ENCODE results near the gene NFX1.
"Not testable (repeated sequence)": the region's sequence is repeated elsewhere in the genome, so short reads cannot be mapped to it uniquely, and the experiment has no call there.

NFX1 gene

GRCh38 chr9:33388110-33388994, 98.0 kb downstream of the NFX1 start:
- no peak overlapping the region for H3K4me3 ChIP-seq (ENCODE audit: low read depth, low read length)
- no peak for DNase-seq (ENCODE audit: low read depth)

GRCh38 chr9:33391111-33391771, 100.9 kb downstream of the NFX1 start:
- not testable (repeated sequence) for DNase-seq (ENCODE audit: low read depth); H3K4me3 ChIP-seq (ENCODE audit: low read depth, low read length)

More at GRCh38 chr9:33388110-33388994, 98.0 kb downstream of the NFX1 start:
- no peak for TF ChIP-seq CTCF (IDR thresholded peaks at IDR 0.05; ENCODE audit: low read depth, low read length, missing control alignments)

DNA sequence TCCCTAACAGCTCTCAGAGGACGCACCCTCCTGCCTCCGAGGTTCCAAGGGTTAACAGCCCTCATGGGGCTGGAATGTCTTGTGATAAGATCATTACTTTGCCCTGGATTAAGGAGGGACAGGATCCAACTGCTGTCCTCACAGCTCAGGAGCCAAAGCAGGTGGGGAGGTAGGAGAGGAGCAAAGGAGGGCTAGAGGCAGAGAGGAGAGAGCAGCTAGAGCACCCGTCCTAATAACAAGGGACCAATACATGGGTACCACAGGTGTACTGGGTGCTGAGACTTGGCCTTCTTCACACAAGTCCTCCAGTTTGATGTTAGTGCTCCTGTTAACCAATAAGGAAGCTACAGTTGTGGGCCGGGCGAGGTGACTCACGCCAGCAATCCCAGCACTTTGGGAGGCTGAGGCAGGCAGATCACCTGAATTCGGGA, 102.3 kb downstream of the NFX1 start:
- not testable (repeated sequence) for H3K4me3 ChIP-seq (ENCODE audit: low read depth, low read length); DNase-seq (ENCODE audit: low read depth)

- no peak for TF ChIP-seq CTCF (IDR thresholded peaks at IDR 0.05; ENCODE audit: low read depth, low read length, missing control alignments)
- H3K4me3 ChIP-seq (ENCODE audit: low read depth, low read length), result no peak overlapping the region
- DNase-seq (ENCODE audit: low read depth), result no peak
Observed at GRCh38 chr9:33393581-33393980, 103.3 kb downstream of the NFX1 start.

DNA sequence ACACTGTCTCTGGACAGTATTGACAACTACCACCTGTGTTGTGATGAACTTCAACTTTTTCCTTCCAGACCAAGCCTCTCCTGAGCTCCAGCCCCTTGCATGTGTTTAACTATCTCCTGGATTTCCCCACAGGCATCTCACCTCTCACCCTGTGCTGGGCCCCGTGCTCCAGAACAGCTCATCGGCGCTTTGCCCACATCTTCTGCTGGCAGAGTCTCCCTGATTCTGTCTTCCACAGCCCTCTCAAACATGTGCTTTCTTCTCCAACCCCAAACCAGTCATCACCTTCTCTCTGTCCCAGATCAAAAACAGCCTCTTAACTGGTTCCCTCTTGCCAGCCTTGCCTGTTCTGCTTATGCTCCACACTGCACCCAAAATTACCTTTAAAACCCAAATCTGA, 103.7 kb downstream of the NFX1 start:
- DNase-seq (ENCODE audit: low read depth); H3K4me3 ChIP-seq (ENCODE audit: low read depth, low read length): not testable (repeated sequence)

DNA sequence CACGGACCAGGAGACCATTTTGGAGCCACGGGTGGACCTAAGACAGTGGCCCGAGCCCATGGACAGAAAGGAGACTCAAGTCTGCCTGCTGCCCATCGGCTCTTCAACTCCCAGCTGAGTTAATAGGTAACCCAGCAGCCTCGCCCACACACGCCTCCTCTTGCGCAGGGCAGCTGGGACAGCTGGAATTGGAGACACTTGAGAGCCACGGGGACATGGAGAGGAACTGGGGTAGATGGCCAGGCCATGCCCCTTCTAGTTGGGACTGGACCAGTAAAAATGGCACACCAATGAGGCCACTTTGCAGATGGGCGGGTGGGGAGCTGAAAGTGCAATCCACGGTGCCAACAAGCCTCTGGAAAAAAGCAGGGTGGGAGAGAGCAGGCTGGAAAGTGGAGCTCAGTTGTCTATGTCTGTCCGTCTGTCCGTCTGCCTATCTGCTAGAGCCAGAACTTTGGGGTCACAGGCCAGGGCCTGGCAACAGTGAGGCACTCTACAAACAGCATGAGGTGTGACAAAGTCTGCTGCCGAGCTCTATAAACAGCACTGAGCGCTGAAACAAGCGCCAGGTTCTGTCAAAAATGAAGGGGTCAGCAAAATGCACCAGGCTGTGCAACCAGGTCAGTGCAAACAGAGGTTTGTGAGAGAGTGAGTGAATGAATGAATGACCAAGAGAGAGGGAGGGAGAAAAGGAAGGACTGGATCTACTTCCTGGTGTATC, 105.0 kb downstream of the NFX1 start:
- H3K4me3 ChIP-seq (ENCODE audit: low read depth, low read length); DNase-seq (ENCODE audit: low read depth): not testable (repeated sequence)

DNA sequence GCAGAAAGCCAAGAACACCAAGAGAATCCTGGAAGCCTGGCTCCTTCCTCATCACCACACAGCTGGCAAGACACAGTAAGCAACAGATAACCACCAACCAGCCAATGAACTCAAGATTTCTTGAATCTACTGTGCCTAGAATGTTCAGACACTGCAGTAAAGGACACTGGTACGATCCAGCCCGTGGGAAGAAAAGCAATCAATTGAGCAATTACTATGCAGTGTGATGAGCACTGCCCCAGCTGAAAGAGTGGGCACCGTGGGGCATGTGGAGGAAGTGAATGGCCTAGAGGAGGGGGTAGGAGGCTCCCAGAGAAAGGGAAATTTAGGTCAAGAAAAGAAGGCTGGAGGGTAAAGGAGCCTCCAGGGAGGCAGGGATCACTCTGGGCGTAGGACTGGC, 107.5 kb downstream of the NFX1 start:
- H3K4me3 ChIP-seq (ENCODE audit: low read depth, low read length); DNase-seq (ENCODE audit: low read depth): not testable (repeated sequence)

GRCh38 chr9:33399047-33399446, 108.7 kb downstream of the NFX1 start:
- not testable (repeated sequence) for DNase-seq (ENCODE audit: low read depth); H3K4me3 ChIP-seq (ENCODE audit: low read depth, low read length)

- not testable (repeated sequence) for H3K4me3 ChIP-seq (ENCODE audit: low read depth, low read length); DNase-seq (ENCODE audit: low read depth)
Observed at GRCh38 chr9:33401809-33402208, 111.5 kb downstream of the NFX1 start.

DNA sequence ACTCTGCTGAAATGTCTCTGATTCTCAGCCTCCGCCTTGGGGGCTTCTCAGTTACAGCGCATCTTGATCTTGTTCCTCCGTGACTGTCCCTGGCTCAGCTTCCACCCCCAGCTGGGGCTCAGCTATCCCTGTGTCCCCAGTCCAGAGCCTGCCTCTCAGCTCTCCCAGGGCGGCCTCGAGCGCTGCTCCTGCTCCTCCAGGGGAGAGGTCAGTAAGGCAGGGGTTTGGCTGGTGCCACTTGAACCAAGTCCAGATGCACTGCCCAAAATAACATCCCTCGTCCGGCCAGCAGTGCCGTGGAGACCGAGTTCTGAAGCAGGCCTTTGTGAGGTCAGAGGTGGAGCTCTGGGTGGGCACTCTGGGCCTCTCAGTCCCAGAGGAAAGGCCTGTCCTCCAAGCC, 112.1 kb downstream of the NFX1 start, which contains the start of gene AQP7:
Gene AQP7 (minus strand): TSS at position 198 of the 400 bp plus-strand sequence. CDS start 1,306 bp downstream, outside the sequence.
- not testable (repeated sequence) for DNase-seq (ENCODE audit: low read depth); H3K4me3 ChIP-seq (ENCODE audit: low read depth, low read length)

Data from GM12864 (cell line).